Cardiac fibroblast (primary cell): ENCODE data around the gene OR10D3.
A peak's percentile ranks its signal among the peaks of the same experiment; 100 is the strongest.

Experiments used
- DNase-seq, 2 donors: peaks; one replicate each; pipeline versions ENCODE4 v3.0.0 to v3.0.0-alpha.2; 2010; ENCODE audit warnings: low read depth in 2 of 2
- H3K4me3 ChIP-seq, 2 donors: replicated peaks in 1 of 2; 1 replicate in 1 of 2; 2 replicates in 1 of 2; pipeline ENCODE4 v1.5.1; 2011; ENCODE audit warnings: low read depth in 2 of 2, low read length in 2 of 2, mild to moderate bottlenecking in 2 of 2, moderate library complexity in 1 of 2
- TF ChIP-seq, protein P1 (sequence below): IDR thresholded peaks from one replicate; pipeline ENCODE4 v1.5.1; 2011; ENCODE audit warnings: low read depth, mild to moderate bottlenecking, low read length, inconsistent platforms

Gene OR10D3

DNA sequence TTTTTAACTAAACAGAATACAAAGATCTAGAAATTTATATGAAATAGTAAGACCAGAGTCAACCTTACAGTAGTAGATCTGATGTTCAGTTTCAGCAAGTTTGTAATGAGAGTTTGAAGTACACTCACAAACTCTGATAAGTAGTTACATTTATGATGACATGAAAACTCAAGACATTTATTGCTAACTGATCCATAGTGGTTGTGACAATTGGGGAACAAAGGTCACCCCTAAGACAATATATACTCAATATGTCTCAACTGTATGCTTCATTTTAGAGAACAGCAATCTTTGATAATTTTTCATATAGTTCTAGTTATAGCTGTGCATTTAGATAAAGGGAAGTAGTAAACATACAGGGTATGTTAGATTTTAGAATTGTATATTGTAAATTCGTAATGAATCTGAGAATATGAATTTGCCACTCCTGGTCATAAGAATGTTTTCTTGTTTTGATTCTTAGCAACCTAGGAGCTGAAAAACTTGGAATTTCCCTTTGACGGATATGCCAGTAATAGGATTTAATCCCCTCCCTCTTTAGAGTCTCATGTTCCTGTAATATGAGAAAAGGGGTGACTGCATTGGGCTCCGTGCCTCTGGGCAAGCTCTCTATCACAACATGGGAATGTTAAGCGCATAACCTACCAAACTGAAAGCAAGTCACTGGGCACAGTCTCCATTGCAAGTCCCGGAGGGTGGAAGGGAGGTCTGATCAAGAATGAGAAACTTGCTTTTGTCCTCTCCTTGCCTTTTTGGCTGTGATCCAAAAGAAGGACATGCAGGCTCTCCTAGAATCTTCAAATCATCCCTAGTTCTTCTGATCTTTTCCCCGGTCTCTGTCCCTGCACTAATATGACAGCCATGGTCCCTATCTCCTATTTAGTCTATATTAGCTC, 11.4 kb downstream of the OR10D3 start:
- no peak overlapping the region for H3K4me3 ChIP-seq
- DNase-seq: peak; percentile 45 to 48

DNA sequence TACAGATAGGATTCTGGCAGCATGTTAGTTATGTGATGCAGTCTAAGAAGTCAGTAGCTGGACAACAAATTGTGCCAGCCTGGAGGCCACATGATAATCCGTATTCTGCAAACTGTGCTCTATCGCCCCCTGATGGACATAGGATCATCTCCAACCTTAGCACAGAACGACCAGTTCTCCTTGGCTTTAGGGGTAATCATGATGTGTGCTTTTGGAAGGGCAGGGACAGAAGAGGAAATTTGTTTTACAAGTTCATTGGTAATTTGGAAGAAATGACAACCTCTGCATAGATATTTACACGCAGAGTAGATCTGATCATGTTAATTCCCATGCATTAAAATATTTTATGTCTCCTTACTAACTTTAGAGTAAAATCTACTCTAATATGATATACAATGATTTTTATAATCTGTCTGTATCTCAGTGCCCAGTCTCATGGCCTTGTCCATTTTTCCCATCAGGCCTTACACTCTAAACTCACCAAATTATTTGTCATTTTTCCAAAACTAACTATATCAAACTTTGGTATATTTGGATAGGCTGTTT, 12.1 kb downstream of the OR10D3 start:
- TF ChIP-seq, protein P1, sequence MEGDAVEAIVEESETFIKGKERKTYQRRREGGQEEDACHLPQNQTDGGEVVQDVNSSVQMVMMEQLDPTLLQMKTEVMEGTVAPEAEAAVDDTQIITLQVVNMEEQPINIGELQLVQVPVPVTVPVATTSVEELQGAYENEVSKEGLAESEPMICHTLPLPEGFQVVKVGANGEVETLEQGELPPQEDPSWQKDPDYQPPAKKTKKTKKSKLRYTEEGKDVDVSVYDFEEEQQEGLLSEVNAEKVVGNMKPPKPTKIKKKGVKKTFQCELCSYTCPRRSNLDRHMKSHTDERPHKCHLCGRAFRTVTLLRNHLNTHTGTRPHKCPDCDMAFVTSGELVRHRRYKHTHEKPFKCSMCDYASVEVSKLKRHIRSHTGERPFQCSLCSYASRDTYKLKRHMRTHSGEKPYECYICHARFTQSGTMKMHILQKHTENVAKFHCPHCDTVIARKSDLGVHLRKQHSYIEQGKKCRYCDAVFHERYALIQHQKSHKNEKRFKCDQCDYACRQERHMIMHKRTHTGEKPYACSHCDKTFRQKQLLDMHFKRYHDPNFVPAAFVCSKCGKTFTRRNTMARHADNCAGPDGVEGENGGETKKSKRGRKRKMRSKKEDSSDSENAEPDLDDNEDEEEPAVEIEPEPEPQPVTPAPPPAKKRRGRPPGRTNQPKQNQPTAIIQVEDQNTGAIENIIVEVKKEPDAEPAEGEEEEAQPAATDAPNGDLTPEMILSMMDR: peak; percentile 81
- peak; percentile 80 to 81 for DNase-seq
- H3K4me3 ChIP-seq: no peak overlapping the region

More for the DNA sequence above, 11.4 kb downstream of the OR10D3 start:
- TF ChIP-seq, protein P1: no peak

DNA sequence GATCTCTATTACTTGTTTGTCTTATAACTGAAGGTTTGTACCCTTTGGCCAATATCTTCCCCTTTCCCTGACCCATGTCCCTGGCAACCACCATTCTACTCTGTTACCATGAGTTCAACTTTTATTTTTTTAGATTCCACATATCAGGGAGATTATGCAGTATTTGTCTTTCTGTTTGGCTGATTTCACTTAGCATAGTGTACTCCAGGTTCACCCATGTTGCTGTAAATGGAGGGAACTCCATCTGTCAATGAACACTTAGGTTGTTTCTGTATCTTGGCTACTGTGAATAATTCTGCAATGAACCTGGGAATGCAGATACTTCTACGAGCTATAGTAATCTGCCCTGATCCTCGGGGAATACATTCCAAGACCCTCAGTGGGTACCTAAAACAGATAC, 14.9 kb downstream of the OR10D3 start:
- H3K4me3 ChIP-seq: no peak overlapping the region
- TF ChIP-seq, protein P1: no peak
- no peak for DNase-seq

DNA sequence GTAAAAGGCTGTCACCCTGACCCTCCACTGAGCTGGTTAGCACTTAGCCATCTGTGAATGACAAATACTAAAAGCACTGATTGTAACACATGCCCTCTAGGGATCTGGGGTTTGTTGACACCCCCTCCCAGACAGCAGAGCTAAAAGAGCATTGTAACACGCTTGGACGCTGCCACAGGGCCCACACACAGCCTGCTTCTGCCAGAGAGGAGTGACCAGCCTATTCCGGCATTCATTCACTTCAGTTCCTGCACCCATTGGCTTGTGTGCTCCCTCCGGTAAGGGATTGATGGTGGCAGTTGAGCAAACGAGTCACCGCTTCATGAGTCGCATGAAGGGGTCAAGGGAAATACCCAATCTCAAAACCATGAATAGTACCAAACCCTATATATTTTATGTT, 15.8 kb downstream of the OR10D3 start:
- peak in 1 of 2 donors; percentile 5 for DNase-seq
- H3K4me3 ChIP-seq: no peak overlapping the region
- TF ChIP-seq, protein P1: no peak

DNA sequence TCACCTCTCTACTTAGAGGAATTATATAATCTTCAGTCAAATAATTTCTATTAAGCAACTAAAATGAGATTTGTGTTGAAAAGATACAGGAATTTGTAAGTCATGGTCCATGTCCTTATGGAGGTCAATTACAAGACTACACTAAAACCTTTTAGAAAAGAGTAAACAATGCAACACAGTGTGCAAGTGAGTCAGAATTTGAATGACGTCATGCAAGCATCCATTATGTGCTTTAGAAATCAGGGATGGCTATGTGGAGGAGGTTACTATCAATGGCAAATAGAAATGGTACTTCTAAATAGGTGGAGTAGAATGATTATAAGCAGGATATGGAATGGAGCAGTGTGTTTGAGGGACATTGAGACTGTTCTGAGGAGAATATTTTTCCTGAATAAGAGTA, 16.6 kb downstream of the OR10D3 start:
- DNase-seq: peak in 1 of 2 donors; percentile 83
- TF ChIP-seq, protein P1: no peak

DNA sequence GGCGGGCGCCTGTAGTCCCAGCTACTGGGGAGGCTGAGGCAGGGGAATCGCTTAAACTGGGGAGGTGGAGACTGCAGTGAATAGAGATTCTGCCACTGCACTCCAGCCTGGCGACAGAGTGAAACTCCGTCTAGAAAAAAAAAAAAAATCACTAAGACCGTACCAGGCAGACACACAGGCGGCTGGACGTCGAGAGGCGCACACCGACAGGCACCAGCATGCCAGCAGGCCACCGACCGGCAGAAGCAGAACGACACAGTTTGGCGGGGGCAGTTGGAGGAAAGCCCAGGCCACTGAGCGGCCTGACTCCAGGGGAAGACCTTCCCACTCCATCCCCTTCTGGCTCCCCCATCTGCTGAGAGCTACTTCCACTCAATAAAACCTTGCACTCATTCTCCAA, 17.5 kb downstream of the OR10D3 start:
- no peak for DNase-seq
- no peak overlapping the region for H3K4me3 ChIP-seq
- TF ChIP-seq, protein P1: no peak

More for the DNA sequence above, 16.6 kb downstream of the OR10D3 start:
- H3K4me3 ChIP-seq: no peak overlapping the region
